ENCODE measurements around the gene ANTXRL.
"Not testable (repeated sequence)": the region's sequence is repeated elsewhere in the genome, so short reads cannot be mapped to it uniquely, and the experiment has no call there.

The ANTXRL gene

DNA sequence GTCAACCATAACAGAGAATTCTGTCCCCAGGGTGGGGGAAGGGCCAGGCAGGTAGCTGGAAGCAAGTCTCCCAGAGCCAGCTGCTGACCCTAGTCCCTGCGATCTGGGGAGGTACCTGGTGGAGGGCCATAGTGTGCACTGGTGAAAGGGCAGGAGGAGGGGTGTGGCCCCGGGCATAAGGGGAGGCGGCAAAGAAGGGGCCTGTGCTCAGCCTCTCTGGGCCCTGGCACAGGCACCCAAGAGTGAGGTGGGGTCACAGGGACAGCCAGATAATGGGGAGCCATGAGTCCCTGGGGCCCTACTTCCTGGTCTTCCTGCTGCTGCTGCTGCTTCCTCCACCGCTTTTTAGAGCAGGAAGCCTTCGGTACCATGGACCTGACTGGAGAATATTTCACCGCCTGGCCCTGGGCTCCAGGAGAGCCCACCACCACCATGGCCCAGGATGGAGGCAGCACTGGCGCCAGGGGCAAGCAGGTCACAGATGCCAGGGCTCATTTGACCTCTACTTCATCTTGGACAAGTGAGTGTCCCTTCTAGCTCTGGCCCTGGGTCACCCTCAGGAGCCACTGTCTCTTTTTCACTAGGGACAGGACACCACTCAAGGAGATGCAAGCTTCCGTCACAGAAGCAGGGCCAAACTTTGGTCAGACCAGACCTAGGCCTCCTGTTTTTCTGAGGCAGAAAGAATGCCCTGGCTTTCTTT lies at the start of gene ANTXRL:
ANTXRL (plus strand) TSS at position 7 of the 703 bp plus-strand sequence; CDS start at position 273, 266 bp downstream.
- Mint-ChIP-seq H3K4me3 (no peak within 1 kb of the TSS), H3K4me1 (peaks cover 18% of the 10 kb centered on the region), H3K9me3 (no peaks in the 10 kb centered on the region), H3K36me3 (ENCODE audit: low read depth) (no peaks in the 10 kb centered on the region), H3K27ac (no peak within 1 kb of the TSS), H3K27me3 (peaks cover 16% of the 10 kb centered on the region)
- DNase-seq, result no peak
- ATAC-seq, result no peak

DNA sequence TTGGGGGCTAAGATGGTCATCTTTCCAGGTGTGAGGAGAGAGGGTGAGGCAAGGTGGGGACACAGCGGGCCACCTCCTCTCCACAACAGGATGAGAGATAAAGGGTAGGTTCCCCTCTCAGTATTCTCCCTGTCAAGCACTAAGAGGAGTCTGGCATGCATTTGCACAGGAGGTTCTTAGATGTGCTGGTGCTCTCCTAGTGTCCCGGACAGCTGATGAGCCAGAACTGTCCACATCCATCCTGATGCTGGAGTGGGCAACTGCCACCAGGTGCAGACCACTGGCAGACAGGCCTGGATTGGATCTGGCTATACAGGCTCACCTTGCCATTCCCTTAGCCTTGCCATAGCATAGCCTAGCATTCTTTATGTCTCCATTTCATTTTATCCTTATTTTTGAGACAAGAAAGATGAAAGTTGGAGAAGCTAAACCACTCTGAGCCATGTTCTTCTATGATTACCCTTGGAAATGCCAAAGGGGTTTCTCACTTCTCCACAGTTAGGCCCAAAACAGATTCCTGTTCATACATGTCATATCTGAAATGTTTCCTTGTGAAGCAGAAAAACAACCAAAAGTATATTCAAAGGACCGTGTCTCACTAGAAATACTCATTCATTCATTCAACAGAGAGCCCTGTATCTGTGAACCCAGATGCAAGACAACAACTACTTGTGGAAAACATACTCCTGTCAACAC lies 48.8 kb upstream of the ANTXRL start:
- peaks cover 14% of the 10 kb centered on the region for H3K4me1 Mint-ChIP-seq
- no peak overlapping the region for H3K4me3 Mint-ChIP-seq
- peaks cover 13% of the 10 kb centered on the region for H3K9me3 Mint-ChIP-seq
- no peak for DNase-seq
- ATAC-seq, result no peak
- no peak overlapping the region for H3K27ac Mint-ChIP-seq
- H3K27me3 Mint-ChIP-seq, result no peaks in the 10 kb centered on the region
- H3K36me3 Mint-ChIP-seq (ENCODE audit: low read depth), result peaks cover 13% of the 10 kb centered on the region

DNA sequence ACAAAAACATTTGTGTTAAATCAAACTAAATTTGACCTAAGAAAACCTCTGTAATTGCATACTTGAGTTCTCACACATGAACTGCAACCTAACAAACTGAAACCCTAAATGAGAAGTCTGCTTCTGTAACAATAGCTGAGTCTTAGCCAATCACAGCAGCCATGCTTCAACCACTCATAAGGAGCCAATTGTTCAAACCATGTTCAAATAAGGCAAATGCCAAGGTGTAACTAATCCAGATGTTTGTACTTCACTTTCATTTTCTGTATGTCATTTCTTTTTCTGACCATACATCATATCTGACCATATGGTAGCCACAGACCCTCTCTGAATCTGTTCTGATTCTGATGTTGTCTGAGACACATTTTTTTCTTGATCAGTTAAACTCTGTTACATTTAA lies 47.5 kb upstream of the ANTXRL start:
- Mint-ChIP-seq H3K36me3 (ENCODE audit: low read depth) (peaks cover 24% of the 10 kb centered on the region), H3K27me3 (no peaks in the 10 kb centered on the region), H3K9me3 (peaks cover 22% of the 10 kb centered on the region), H3K27ac (no peak overlapping the region), H3K4me1 (peaks cover 12% of the 10 kb centered on the region), H3K4me3 (no peak overlapping the region)
- peak; percentile 46 for ATAC-seq
- peak; percentile 0 for DNase-seq

DNA sequence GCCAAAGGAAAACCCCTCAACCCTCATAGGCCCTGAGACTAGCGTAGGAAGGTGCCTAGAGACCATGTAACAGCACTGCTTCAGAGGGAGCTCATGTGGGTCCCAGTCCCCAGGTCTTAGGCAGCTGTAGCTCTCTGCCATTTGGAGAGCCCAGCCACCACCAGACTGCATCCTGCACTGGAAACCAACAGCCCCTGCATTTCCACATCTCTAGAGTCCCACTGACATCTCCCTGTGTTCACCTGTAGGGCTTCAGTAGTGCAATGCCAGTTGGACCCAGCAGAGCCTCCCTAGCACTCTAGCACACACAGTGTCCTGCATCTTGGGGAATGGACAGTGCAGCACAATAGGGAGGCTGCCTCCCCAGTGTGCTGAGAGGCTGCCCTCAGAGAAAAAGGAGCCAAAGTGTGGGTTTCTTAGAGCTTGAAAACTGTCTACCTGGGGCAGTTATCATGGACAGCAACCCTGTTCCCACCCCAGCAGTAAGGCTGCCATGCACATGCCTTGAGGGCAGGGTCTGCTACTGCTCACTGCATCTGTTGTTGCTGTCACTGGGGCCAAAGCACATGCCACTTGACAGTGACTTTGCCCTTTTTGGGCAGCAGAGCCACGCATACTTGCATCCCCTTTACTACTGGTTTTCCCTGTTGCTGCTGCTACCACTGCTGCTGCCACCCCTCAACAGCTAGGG lies 46.7 kb upstream of the ANTXRL start:
- Mint-ChIP-seq H3K9me3 (peaks cover 22% of the 10 kb centered on the region), H3K4me3 (no peak overlapping the region), H3K27me3 (no peaks in the 10 kb centered on the region), H3K4me1 (peaks cover 12% of the 10 kb centered on the region), H3K27ac (no peak overlapping the region), H3K36me3 (ENCODE audit: low read depth) (peaks cover 26% of the 10 kb centered on the region)
- DNase-seq, result peak; percentile 0
- ATAC-seq, result no peak

DNA sequence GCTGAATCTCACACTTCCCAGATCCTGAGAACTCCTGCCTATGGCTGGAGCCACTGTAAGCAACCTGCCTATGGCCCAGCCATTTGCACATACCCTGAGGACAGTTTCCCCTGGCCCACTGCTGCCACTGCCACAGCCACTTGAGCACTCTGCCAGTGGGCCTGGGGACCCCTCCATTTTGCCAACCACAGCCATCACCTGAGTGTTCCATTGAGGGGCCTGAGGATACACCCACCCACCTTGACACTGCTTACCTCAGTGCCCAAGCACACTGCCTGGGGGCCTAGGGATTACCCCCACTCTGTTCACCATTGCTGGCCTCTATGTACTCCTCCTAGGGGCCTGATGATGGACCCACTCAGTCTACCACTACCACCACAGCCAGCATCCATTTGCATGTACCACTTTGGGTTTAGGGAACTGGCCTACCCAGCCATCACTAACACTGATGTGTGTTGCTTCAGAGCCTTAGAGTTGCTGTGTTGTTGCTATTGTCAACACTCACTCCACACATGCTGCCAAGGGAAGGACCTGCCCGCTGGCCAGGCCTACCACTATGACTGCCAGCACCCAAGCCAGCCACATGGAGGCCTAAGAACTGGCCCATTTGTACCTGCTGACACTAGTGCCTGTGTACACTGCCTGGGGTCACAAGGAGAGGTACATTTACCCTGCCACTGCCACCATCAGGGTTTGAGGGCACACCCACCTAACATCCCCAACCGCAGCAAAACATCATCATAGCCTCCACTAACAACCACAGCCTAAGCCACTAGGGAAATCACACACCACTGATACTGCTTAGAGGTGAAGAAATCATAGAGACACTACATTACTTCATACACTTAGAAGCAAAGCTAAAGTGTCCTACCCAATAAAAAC lies 45.9 kb upstream of the ANTXRL start:
- peaks cover 28% of the 10 kb centered on the region for H3K36me3 Mint-ChIP-seq (ENCODE audit: low read depth)
- H3K27me3 Mint-ChIP-seq, result no peaks in the 10 kb centered on the region

DNA sequence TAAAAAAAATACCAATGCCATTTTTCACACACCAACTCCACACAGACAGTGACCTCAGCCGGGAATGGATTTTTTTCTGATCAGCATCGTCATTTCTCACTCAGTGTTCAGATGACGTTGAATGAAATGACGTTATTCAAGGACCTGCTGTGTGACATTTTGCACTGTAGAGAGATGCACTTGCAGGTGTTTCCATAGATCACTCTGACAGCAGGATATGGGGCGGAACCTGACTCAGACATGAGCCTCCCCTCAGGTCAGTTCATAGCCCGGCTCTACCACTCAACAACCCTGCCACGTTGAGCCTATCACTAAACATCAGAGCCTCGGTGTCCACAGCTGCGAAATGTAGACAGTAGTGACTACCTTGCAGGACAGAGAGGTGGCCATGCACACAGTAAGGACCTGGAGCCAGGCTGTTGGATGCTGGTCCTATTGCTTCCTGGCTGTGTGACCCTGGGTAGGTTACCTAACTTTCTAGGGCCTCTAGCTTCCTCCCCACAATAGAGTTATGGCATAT lies 41.4 kb upstream of the ANTXRL start:
- H3K9me3 Mint-ChIP-seq, result peaks cover 22% of the 10 kb centered on the region
- peaks cover 30% of the 10 kb centered on the region for H3K36me3 Mint-ChIP-seq (ENCODE audit: low read depth)
- peaks cover 6% of the 10 kb centered on the region for H3K4me1 Mint-ChIP-seq
- H3K27me3 Mint-ChIP-seq, result no peaks in the 10 kb centered on the region
- no peak overlapping the region for H3K4me3 Mint-ChIP-seq
- H3K27ac Mint-ChIP-seq, result no peak overlapping the region
- peak; percentile 0 for DNase-seq
- ATAC-seq, result no peak

More for the DNA sequence above, 45.9 kb upstream of the ANTXRL start:
- ATAC-seq (no peak), DNase-seq (peak; percentile 2)
- Mint-ChIP-seq H3K4me3 (no peak overlapping the region), H3K9me3 (peaks cover 22% of the 10 kb centered on the region), H3K4me1 (peaks cover 12% of the 10 kb centered on the region), H3K27ac (no peak overlapping the region)

DNA sequence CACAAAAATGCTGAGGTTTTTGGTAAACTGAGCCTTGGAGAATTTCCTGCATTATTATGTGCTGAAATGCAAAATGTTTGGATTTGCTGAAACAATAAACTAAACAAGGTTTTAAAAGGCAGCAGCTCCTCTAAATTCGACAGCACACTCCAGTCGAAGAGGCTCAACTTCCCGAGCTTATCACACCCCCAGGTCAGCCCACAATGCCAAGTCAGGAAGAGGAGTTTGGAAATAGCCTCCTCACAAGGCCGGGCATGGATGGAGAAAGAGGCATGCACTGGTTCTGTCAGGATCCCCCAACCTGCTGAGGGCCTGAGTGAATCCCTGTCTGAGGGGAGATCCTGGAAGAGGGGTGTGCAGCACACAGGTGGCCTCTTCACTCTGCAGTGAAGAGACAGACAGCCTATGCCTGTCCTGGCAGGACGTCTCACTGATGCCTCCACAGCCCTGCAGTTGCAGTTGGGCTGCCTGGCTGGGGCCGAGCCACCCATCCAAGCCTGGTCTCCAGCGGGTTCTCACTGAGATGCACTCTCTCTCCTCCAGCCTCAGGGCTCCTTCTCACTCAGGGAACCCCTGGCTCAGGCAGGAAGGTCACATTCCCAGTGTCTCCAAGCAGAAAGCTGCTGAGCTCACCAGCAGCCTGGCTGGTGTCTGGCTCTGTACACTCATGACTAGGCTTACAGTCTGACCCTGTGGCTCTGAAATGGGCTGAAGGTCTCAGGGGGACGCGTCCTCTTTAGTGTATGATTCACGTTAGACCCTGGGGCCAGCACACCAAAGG lies 40.2 kb upstream of the ANTXRL start:
- Mint-ChIP-seq H3K9me3 (peaks cover 22% of the 10 kb centered on the region), H3K36me3 (ENCODE audit: low read depth) (peaks cover 25% of the 10 kb centered on the region)
- not testable (repeated sequence) for H3K4me1 Mint-ChIP-seq, H3K27ac Mint-ChIP-seq, H3K4me3 Mint-ChIP-seq, H3K27me3 Mint-ChIP-seq
- peak; percentile 1 for DNase-seq
- ATAC-seq, result peak; percentile 20

DNA sequence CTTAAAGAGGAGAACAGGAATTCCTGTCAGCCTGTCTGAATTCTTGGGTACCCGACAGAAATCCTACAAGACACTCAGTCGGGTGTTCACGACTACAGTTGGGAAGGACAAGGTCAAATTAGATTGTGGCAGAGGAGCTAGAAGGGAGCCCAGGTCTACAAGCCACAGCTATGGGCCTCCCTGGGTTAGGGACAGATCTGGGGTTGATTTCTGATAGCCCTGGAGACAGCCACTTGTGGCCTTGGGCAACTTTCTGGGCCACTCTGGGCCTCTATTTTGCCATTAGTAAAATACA lies 39.7 kb upstream of the ANTXRL start:
- no peaks in the 10 kb centered on the region for H3K27me3 Mint-ChIP-seq

DNA sequence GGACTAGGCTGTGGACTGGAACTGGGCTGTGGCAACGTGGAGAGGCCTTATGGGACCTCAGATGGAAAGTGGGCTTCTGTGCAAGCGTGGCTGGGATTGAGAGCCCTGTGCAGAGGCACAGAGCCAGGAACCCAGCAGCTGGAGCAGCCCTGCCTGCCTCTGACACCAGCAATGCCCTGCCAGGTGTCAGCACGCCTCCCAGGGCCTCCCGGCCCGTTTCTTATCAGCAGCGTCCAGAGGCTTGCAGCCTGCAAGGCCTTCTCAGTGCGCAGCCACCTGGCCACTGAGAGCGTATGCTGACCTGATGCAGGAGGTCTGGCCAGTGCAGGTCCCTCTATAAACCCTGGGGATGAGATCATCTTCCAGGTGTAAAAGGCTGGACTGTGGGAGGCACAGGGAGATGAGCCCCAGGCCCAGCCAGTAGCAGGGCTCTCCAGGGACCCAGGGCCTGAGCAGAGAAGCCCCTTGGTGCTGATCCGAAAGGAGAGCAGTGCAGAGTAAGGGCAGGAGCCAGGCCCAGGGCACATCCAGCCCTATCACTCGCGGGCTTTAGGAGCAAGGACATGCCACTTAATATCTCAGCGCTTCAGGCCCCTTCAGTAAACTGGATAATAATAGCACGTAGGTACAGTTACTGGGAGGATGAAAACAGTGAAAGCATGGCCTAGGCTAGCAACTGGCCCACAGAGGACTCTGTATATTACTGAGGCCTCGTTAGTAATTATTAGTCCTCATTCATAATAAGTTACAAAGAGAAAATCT lies 38.8 kb upstream of the ANTXRL start:
- Mint-ChIP-seq H3K4me3 (no peak overlapping the region), H3K27ac (no peak overlapping the region), H3K27me3 (no peaks in the 10 kb centered on the region), H3K36me3 (ENCODE audit: low read depth) (peaks cover 17% of the 10 kb centered on the region), H3K4me1 (no peaks in the 10 kb centered on the region), H3K9me3 (peaks cover 8% of the 10 kb centered on the region)
- DNase-seq (no peak), ATAC-seq (no peak)

More for the DNA sequence above, 39.7 kb upstream of the ANTXRL start:
- peaks cover 1% of the 10 kb centered on the region for H3K4me1 Mint-ChIP-seq
- peaks cover 25% of the 10 kb centered on the region for H3K36me3 Mint-ChIP-seq (ENCODE audit: low read depth)
- H3K4me3 Mint-ChIP-seq, result no peak overlapping the region
- DNase-seq (no peak), ATAC-seq (no peak)
- H3K9me3 Mint-ChIP-seq, result peaks cover 17% of the 10 kb centered on the region
- no peak overlapping the region for H3K27ac Mint-ChIP-seq

DNA sequence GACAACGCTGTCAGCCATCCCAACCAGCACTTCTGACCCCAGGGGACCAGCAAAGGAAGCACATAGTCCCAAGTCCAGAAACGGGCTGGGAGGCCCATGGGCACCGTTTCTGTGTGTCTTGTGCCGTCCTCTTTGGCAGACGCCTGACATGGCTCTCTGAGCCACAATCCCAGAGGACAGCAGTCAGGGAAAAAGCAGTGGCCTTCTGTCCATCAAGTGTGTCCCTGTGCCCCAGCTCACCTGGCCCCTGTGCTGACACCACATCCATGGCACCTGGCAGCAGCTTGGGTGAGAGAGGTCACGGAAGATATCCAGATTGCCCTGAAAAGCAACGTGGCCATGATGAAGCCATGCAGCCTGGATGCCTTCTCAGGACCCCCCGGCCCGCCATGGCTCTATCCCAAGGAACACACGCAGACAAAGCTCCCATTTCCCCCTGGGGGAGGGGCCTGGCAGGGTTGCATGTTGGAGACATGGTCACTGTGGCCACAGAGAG lies 38.1 kb upstream of the ANTXRL start:
- no peak overlapping the region for H3K4me3 Mint-ChIP-seq
- H3K36me3 Mint-ChIP-seq (ENCODE audit: low read depth), result peaks cover 11% of the 10 kb centered on the region
- H3K9me3 Mint-ChIP-seq, result peaks cover 1% of the 10 kb centered on the region

DNA sequence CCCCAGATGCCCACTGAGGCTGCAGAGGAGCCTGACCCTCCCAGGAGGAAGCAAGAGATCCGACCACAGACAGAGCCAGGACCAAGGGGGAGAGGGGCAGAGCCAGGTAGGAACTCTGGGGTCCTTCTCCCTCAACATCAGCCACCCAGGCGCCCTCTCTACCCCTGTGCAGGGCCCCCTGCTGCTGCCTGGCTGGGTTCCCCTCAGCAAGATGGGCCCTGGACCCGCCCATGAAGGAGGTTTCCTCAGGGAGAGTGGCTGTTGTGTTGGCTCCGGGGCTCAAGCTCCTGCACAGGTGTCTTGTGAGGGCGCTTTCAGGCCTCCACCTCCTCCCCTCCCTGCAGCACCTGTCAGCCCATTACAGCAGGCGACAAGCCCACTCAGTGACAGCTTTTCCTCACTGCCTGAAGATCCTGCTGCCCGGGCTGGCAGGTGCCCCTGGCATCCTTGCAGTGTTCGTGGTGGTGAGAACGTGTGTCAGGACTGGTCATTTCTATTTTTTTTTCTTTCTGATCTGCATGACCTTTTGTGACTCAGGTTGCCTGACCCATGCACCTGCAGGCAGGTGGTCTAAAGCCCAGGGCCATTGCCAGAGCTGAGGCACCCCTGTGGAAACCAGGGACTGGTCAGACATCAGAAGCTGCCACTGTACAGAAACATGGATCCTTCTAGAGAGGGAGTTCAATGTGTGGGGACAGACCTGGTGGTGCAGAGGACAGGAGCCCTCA lies 37.0 kb upstream of the ANTXRL start:
- H3K4me3 Mint-ChIP-seq; H3K4me1 Mint-ChIP-seq; H3K27me3 Mint-ChIP-seq; H3K9me3 Mint-ChIP-seq; H3K36me3 Mint-ChIP-seq (ENCODE audit: low read depth); ATAC-seq; H3K27ac Mint-ChIP-seq: not testable (repeated sequence)
- DNase-seq, result peak; percentile 1

More for the DNA sequence above, 38.1 kb upstream of the ANTXRL start:
- no peak overlapping the region for H3K27ac Mint-ChIP-seq
- H3K27me3 Mint-ChIP-seq, result no peaks in the 10 kb centered on the region
- no peak for ATAC-seq
- no peaks in the 10 kb centered on the region for H3K4me1 Mint-ChIP-seq
- DNase-seq, result peak; percentile 1

DNA sequence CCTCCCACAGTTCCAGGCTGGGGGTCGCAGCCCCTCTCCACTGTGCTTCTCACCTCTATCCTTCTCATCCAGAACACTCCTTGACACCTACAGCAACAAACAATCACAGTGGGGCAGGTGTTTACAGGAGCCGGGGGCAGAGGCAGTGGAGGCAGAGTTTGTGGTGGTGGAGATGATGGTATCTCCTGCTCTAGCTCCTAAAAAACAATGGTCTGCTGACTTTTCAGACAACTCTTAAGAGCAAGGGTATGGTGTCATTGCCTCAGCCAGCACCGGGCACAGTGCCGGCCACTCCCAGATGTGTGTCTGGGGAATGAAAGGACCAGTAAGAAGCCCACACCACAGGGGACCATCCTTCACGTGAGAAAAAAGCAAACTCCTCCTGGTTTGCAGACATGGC lies 36.3 kb upstream of the ANTXRL start:
- Mint-ChIP-seq H3K27me3 (no peaks in the 10 kb centered on the region), H3K27ac (no peak overlapping the region), H3K4me3 (no peak overlapping the region), H3K9me3 (no peaks in the 10 kb centered on the region), H3K4me1 (peaks cover 4% of the 10 kb centered on the region), H3K36me3 (ENCODE audit: low read depth) (peaks cover 2% of the 10 kb centered on the region)
- DNase-seq (no peak), ATAC-seq (no peak)

Data from activated naive CD8-positive, alpha-beta T cell treated with anti-CD3 and anti-CD28 coated beads, Interleukin-2, amount 50 U/mL, for 24 hours (primary cell).